Ascending aorta (tissue), 2 donors: Measurements from ENCODE around the gene PCDH9. TPM values are rescaled to one million over a fixed set of nuclear protein-coding genes. Genes with fewer than 3 reads are reported as not detected.

Source experiments
- DNase-seq, 2 donors: peaks; one replicate each; pipeline ENCODE4 v3.0.0-alpha.2; 2019; ENCODE audit warnings: low spot score in 2 of 2
- H3K27ac ChIP-seq, 2 donors: fragments of 200-600 bp; sonication (generic); one replicate each; pipeline ENCODE4 v1.5.1; 2016 to 2017; ENCODE audit warnings: mild to moderate bottlenecking in 1 of 2
- H3K27me3 ChIP-seq: fragments of 200-600 bp; sonication (generic); one replicate; pipeline ENCODE4 v1.5.1; 2017
- H3K36me3 ChIP-seq, 2 donors: fragments of 200-600 bp; sonication (generic); one replicate each; pipeline ENCODE4 v1.5.1; 2016
- H3K4me1 ChIP-seq, 2 donors: fragments of 200-600 bp; sonication (generic); one replicate each; pipeline ENCODE4 v1.5.1; 2016 to 2017; ENCODE audit warnings: mild to moderate bottlenecking in 1 of 2
- H3K4me3 ChIP-seq, 2 donors: fragments of 200-600 bp; sonication (generic); one replicate each; pipeline ENCODE4 v1.5.1; 2016 to 2017; ENCODE audit warnings: mild to moderate bottlenecking in 1 of 2
- H3K9me3 ChIP-seq, 2 donors: fragments of 200-600 bp; sonication (generic); one replicate each; pipeline ENCODE4 v1.5.1; 2016
- intact Hi-C: fragments of 100-400 bp; cut with DNase I; formaldehyde crosslinking; loops from one replicate; pipeline ENCODE4 v1.15.1; 2023
- total RNA-seq: library from RNA; depleted of rRNA; stranded (reverse); fragments of >200 nt; gene quantifications from one replicate; pipeline ENCODE4 v1.1.0, GENCODE V29; 2016
- TF ChIP-seq, protein P1 (sequence below), 3 experiments: fragments of 200-600 bp in 2 of 3; fragments of 450-650 bp in 1 of 3; sonication (generic) in 2 of 3; IDR thresholded peaks; one replicate each; pipeline ENCODE4 v1.5.1; 2016 to 2019; ENCODE audit warnings: antibody characterized with exemption in 3 of 3, mild to moderate bottlenecking in 1 of 3, moderate library complexity in 1 of 3

PCDH9 gene
- total RNA-seq, 1 donor from 2014 or later = 3.6 TPM

DNA sequence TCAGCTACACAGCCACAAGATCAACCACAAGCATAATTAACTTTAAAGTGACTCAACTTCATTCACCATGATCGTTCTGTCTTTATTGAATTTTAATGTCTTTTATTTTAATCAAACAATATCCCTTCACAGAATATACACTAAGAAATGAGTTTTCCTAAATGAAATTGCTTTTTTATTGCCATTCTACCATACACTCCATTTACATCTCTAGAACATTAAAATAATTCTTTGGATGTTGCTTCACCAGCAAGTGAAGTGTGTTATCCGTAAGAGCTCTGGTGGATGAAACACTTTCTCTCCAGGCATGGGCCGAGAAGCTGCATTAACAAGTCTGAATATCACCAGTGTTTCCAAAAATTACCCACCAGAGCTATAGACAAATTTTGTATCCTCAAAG, 789.2 kb downstream of the PCDH9 start:
- DNase-seq = no peak
- intact Hi-C loops = no loop called here

DNA sequence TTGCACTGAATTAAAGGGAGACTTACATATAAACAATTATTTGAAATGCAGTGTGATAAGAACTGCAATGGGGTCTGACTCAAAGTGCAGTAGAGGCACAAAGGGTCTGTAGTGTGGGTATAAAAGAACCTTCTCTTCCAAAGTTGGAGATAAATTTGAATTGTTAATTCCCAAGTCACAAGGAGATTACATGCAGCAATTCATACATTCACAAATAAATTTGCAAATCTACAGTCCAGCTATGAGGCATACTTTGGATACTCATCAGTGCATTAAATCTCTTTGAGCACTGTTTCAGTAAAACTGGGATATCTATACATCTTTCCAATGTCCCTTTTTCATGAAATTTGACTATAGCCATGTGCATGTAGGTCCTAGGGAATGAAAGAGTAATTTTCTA, 799.4 kb downstream of the PCDH9 start:
- TF ChIP-seq, protein P1, sequence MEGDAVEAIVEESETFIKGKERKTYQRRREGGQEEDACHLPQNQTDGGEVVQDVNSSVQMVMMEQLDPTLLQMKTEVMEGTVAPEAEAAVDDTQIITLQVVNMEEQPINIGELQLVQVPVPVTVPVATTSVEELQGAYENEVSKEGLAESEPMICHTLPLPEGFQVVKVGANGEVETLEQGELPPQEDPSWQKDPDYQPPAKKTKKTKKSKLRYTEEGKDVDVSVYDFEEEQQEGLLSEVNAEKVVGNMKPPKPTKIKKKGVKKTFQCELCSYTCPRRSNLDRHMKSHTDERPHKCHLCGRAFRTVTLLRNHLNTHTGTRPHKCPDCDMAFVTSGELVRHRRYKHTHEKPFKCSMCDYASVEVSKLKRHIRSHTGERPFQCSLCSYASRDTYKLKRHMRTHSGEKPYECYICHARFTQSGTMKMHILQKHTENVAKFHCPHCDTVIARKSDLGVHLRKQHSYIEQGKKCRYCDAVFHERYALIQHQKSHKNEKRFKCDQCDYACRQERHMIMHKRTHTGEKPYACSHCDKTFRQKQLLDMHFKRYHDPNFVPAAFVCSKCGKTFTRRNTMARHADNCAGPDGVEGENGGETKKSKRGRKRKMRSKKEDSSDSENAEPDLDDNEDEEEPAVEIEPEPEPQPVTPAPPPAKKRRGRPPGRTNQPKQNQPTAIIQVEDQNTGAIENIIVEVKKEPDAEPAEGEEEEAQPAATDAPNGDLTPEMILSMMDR (IDR thresholded peaks at IDR 0.05) = no peak
- H3K27me3 ChIP-seq = no peaks in the 10 kb centered on the region
- no peak for DNase-seq
- H3K27ac ChIP-seq = no peak overlapping the region
- intact Hi-C loops = no loop called here
- no peaks in the 10 kb centered on the region for H3K4me1 ChIP-seq
- no peaks in the 10 kb centered on the region for H3K36me3 ChIP-seq
- H3K9me3 ChIP-seq = no peaks in the 10 kb centered on the region
- no peak overlapping the region for H3K4me3 ChIP-seq

More for the DNA sequence above, 789.2 kb downstream of the PCDH9 start:
- Histone ChIP-seq H3K4me1 (no peaks in the 10 kb centered on the region), H3K27ac (no peak overlapping the region), H3K27me3 (no peaks in the 10 kb centered on the region), H3K9me3 (peaks cover 0 to 3% of the 10 kb centered on the region in 2 donors), H3K36me3 (no peaks in the 10 kb centered on the region), H3K4me3 (no peak overlapping the region)
- TF ChIP-seq, protein P1 (IDR thresholded peaks at IDR 0.05) = no peak

DNA sequence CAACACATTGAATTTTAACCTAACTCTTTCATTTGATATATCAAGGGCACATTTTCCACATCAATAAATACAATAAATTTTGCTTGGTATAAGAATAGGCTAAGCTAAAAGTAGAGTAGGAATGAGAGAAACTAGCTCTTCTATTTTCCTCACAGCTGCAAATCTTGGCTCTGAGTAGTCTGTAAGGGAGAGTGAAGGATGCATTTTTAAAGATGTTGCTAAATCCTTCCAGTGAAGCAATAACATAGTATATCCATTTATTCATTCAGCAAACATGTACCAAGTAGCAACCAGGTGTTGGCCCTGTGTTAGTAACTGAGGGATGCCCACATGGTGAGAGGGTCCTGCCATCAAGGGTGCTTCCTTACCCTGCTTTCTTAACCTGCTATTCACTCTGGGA, 799.9 kb downstream of the PCDH9 start:
- TF ChIP-seq, protein P1 (IDR thresholded peaks at IDR 0.05) = no peak
- intact Hi-C loops = no loop called here
- H3K4me1 ChIP-seq = no peaks in the 10 kb centered on the region

DNA sequence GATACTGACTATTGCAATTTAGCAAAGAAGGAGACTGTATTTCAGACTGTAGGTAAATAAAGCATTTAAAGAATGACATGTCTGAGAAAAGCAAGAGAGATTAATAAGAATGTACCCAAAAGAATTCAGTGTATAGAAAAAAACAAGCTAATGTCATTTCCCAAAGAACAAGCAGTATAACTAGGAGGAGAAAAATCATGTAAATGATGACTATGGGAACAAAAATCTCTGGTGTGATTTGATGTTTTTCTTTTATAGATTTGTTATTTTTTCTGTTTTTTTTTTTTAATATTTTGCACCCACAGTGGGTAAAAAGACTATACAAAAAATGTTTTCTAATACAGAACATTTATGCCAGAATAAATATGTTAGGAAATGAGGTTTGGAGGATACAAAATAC, 801.0 kb downstream of the PCDH9 start:
- H3K36me3 ChIP-seq = no peaks in the 10 kb centered on the region
- TF ChIP-seq, protein P1 (IDR thresholded peaks at IDR 0.05) = no peak
- H3K4me3 ChIP-seq = no peak overlapping the region
- H3K27ac ChIP-seq = no peak overlapping the region
- H3K9me3 ChIP-seq = no peaks in the 10 kb centered on the region
- H3K27me3 ChIP-seq = no peaks in the 10 kb centered on the region
- intact Hi-C loops = no loop called here
- no peak for DNase-seq
- no peaks in the 10 kb centered on the region for H3K4me1 ChIP-seq

More for the DNA sequence above, 799.9 kb downstream of the PCDH9 start:
- Histone ChIP-seq H3K4me3 (no peak overlapping the region), H3K36me3 (no peaks in the 10 kb centered on the region), H3K27me3 (no peaks in the 10 kb centered on the region), H3K27ac (no peak overlapping the region), H3K9me3 (no peaks in the 10 kb centered on the region)
- no peak for DNase-seq

DNA sequence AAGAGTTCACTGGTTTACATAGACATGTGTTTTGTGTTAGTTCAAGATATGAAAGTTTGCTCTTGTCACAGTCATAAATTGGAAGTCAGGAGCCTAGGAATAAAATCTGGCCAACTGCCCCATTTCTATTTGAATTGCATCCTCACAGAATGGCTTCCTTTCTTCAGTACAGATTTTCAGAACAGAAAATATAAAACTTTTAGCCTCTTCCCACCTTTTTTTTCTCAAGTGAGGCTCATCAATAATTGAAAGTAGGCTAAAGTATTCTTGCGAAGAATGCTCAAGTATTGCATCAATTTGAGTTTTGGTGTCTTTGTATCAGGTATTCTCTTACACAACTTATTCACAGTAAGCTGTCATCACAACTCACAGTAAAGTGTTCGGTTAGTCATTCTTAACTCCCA, 802.7 kb downstream of the PCDH9 start:
- TF ChIP-seq, protein P1 (IDR thresholded peaks at IDR 0.05) = no peak
- no peak for DNase-seq
- H3K27me3 ChIP-seq = no peaks in the 10 kb centered on the region
- intact Hi-C loops = no loop called here
- H3K4me1 ChIP-seq = no peaks in the 10 kb centered on the region
- no peak overlapping the region for H3K4me3 ChIP-seq
- H3K36me3 ChIP-seq = no peaks in the 10 kb centered on the region
- no peaks in the 10 kb centered on the region for H3K9me3 ChIP-seq
- H3K27ac ChIP-seq = no peak overlapping the region

DNA sequence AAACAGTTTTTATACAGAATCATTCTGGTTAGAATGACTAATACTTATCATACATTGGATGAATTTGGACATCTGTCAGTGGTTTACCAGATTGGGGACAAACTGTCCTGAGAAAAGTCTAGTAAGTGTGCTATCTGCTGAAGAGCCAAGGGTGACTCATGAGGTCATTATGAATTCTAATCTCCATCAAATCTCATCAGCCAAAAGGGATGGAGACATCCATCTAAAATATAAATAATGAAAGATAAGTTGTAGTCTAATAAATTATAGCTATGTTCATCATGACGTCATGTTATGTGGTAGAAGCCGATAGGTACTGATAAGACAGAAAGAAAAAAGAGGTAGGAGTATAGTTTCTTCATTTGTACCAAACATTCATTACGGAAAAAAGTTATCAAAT, 804.4 kb downstream of the PCDH9 start:
- TF ChIP-seq, protein P1 (IDR thresholded peaks at IDR 0.05) = no peak
- no peak for DNase-seq
- Histone ChIP-seq H3K4me1 (no peaks in the 10 kb centered on the region), H3K27me3 (no peaks in the 10 kb centered on the region), H3K36me3 (no peaks in the 10 kb centered on the region), H3K4me3 (no peak overlapping the region), H3K27ac (no peak overlapping the region), H3K9me3 (peaks cover 0 to 4% of the 10 kb centered on the region in 2 donors)
- intact Hi-C loops = no loop called here
